ENCODE data around the gene SCYGR3. TPM values are rescaled to one million over a fixed set of nuclear protein-coding genes. Genes with fewer than 3 reads are reported as not detected.

SCYGR3 gene, protein sequence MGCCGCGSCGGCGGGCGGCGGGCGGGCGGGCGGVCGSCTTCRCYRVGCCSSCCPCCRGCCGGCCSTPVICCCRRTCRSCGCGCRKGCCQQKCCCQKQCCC
- total RNA-seq: not detected

DNA sequence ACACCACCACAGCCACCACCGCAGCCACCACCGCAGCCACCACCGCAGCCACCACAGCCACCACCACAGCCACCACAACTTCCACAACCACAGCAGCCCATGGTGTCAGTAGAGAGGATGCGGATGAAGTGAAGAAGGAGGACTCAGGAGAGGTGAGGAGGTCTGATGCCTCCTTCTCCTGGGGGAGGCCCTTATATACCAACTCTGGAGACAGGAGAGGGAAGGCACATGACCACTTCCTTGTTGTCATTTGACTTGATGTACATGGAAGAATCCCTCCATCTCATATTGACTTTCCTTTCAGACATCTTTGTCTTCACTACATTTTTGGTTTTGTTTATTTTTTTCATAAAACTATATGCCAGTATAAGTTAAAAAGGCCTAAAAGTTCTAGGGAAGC lies at the start of gene SCYGR3:
TSS of gene SCYGR3 (minus strand) at position 101 of the 400 bp plus-strand sequence. CDS start at position 101, 0 bp downstream.
- no peaks in the 10 kb centered on the region for H3K4me1 ChIP-seq (ENCODE audit: control insufficient read depth in 1 of 2, low read depth in 2 of 2)
- H3K36me3 ChIP-seq: no peaks in the 10 kb centered on the region
- ATAC-seq (ENCODE audit: insufficient number of reproducible peaks, low FRiP score, low read depth) (no peak), DNase-seq (ENCODE audit: low spot score) (no peak)
- H3K4me3 ChIP-seq: no peak within 1 kb of the TSS
- H3K27ac ChIP-seq: no peak within 1 kb of the TSS
- H3K9me3 ChIP-seq: no peaks in the 10 kb centered on the region
- TF ChIP-seq, protein P1, sequence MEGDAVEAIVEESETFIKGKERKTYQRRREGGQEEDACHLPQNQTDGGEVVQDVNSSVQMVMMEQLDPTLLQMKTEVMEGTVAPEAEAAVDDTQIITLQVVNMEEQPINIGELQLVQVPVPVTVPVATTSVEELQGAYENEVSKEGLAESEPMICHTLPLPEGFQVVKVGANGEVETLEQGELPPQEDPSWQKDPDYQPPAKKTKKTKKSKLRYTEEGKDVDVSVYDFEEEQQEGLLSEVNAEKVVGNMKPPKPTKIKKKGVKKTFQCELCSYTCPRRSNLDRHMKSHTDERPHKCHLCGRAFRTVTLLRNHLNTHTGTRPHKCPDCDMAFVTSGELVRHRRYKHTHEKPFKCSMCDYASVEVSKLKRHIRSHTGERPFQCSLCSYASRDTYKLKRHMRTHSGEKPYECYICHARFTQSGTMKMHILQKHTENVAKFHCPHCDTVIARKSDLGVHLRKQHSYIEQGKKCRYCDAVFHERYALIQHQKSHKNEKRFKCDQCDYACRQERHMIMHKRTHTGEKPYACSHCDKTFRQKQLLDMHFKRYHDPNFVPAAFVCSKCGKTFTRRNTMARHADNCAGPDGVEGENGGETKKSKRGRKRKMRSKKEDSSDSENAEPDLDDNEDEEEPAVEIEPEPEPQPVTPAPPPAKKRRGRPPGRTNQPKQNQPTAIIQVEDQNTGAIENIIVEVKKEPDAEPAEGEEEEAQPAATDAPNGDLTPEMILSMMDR (IDR thresholded peaks at IDR 0.05): no peak
- no peaks in the 10 kb centered on the region for H3K27me3 ChIP-seq (replicated peaks; ENCODE audit: insufficient read depth)

DNA sequence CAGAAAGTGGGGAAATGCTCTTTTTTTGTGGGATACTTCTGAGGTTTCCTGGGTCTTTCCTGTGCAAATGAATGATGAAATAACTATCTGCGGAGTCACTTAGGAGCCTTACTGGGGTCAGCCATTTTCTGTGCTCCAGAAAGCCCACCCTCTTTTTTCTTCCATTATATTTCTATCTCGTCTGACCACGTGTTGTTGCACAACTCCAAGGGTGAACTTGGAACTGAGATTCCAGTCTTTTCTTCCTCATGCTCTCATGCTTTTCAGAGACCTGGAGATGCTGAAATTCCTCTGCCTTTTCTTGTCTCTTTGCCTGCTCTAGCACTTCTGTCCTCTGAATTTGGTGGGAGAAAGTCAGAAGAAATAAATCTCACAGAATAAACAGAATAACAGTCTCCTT lies 47.2 kb upstream of the SCYGR3 start:
- no peak overlapping the region for H3K4me3 ChIP-seq
- no peak overlapping the region for H3K27ac ChIP-seq
- ATAC-seq (ENCODE audit: insufficient number of reproducible peaks, low FRiP score, low read depth) (no peak), DNase-seq (ENCODE audit: low spot score) (no peak)
- no peaks in the 10 kb centered on the region for H3K27me3 ChIP-seq (replicated peaks; ENCODE audit: insufficient read depth)
- no peaks in the 10 kb centered on the region for H3K36me3 ChIP-seq
- H3K4me1 ChIP-seq (ENCODE audit: control insufficient read depth in 1 of 2, low read depth in 2 of 2): no peaks in the 10 kb centered on the region
- TF ChIP-seq, protein P1 (IDR thresholded peaks at IDR 0.05): no peak
- no peaks in the 10 kb centered on the region for H3K9me3 ChIP-seq

DNA sequence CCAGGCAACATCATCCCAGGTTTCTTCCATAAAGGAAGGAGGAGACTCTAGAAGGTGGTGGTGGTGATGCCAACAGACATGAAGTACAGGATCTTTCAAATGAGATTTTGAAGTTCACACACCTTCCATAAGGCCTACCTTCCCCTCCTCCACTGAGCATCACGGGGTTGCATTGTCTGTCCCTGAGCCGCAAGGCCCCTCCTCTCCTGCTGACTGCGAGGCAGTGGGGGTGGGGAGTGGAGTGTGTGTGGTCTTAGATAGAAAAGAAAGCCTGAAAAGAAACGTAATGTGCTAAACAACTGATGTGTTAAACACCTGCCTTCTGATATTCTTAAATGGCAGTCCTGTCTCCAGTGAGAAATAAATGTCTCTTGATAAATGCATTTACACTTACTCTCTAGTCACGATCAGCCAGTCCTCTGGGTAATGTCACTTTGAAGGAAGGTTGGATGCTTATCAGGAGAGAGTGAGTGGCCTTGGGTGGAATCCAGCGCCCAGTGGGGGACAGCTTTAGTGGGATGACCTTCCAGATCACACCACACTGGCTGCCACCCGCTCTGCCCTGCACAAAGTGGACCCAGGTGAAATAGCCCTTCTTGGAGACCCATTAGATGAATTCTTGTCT lies 46.5 kb upstream of the SCYGR3 start:
- ATAC-seq (ENCODE audit: insufficient number of reproducible peaks, low FRiP score, low read depth): no peak
- H3K27me3 ChIP-seq (replicated peaks; ENCODE audit: insufficient read depth): no peaks in the 10 kb centered on the region
- H3K9me3 ChIP-seq: no peaks in the 10 kb centered on the region
- TF ChIP-seq, protein P1 (IDR thresholded peaks at IDR 0.05): no peak
- no peaks in the 10 kb centered on the region for H3K4me1 ChIP-seq (ENCODE audit: control insufficient read depth in 1 of 2, low read depth in 2 of 2)
- DNase-seq (ENCODE audit: low spot score): no peak
- no peak overlapping the region for H3K27ac ChIP-seq
- no peak overlapping the region for H3K4me3 ChIP-seq
- no peaks in the 10 kb centered on the region for H3K36me3 ChIP-seq

DNA sequence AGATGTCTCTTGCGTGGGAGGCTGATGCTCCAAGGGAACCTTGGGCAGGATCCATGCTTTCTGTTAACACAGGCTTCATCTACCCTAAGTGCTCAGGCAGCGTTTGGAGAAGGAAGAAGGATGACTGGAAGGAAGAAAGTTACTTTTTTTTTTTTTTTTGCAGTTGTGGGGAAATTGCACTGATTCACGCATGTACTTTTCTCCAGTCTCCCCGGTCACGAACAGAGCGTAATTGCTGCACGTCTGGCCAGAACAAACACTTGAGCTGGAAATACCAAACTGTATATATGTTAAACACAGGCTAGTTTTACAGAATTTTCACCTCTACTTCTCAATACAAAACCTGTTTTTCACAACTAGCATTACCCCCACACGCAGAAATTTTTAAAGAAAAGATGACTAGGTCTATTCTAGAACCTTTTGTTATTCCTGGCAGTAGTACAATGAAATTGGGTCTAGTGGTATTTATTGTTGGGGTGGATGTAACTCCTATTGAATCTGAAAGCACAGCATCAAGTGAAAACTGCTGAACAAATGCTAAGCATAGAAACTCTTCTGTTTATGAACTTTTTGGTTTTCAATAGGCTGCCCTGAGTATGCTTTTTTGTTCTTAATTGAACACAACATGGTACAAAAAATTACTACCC lies 42.7 kb upstream of the SCYGR3 start:
- H3K36me3 ChIP-seq: no peaks in the 10 kb centered on the region
- no peaks in the 10 kb centered on the region for H3K9me3 ChIP-seq
- DNase-seq (ENCODE audit: low spot score) (no peak), ATAC-seq (ENCODE audit: insufficient number of reproducible peaks, low FRiP score, low read depth) (no peak)
- no peaks in the 10 kb centered on the region for H3K4me1 ChIP-seq (ENCODE audit: control insufficient read depth in 1 of 2, low read depth in 2 of 2)
- no peaks in the 10 kb centered on the region for H3K27me3 ChIP-seq (replicated peaks; ENCODE audit: insufficient read depth)
- H3K4me3 ChIP-seq: no peak overlapping the region
- TF ChIP-seq, protein P1 (IDR thresholded peaks at IDR 0.05): no peak
- no peak overlapping the region for H3K27ac ChIP-seq

DNA sequence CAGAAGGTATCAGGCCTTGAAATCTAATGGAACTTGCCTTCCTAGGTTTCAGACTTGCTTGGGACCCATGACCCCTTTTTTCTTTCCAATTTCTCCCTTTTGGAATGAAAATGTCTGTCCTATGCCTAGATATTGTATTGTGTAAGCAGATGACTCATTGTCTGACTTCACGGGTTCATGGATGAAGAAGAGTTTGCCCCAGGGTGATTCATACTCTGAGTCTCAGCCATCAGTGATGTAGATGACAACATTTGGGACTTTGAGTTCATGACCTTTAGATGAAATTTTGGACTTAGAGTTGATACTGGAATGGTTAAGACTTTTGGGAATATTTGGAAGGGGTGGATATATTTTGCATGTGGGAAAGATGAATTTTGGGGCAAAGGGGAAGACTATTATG lies 40.8 kb upstream of the SCYGR3 start:
- H3K9me3 ChIP-seq: no peaks in the 10 kb centered on the region
- ATAC-seq (ENCODE audit: insufficient number of reproducible peaks, low FRiP score, low read depth) (no peak), DNase-seq (ENCODE audit: low spot score) (no peak)
- no peaks in the 10 kb centered on the region for H3K36me3 ChIP-seq
- H3K4me1 ChIP-seq (ENCODE audit: control insufficient read depth in 1 of 2, low read depth in 2 of 2): no peaks in the 10 kb centered on the region
- TF ChIP-seq, protein P1 (IDR thresholded peaks at IDR 0.05): no peak
- no peaks in the 10 kb centered on the region for H3K27me3 ChIP-seq (replicated peaks; ENCODE audit: insufficient read depth)
- H3K4me3 ChIP-seq: no peak overlapping the region
- no peak overlapping the region for H3K27ac ChIP-seq

Data from thoracic aorta (tissue), 2 donors.